Suprapubic skin (tissue), 4 donors: Measurements from ENCODE around the gene UBA1. TPM values are rescaled to one million over a fixed set of nuclear protein-coding genes. Genes with fewer than 3 reads are reported as not detected.
A peak's percentile ranks its signal among the peaks of the same experiment; 100 is the strongest.

Experiments
- DNase-seq, 2 donors: peaks; one replicate each; pipeline ENCODE4 v3.0.0-alpha.2; 2019; ENCODE audit warnings: low spot score in 2 of 2
- H3K27ac ChIP-seq: fragments of 200-600 bp; sonication (generic); one replicate; pipeline ENCODE4 v1.5.1; 2019
- H3K27me3 ChIP-seq: fragments of 200-600 bp; sonication (generic); one replicate; pipeline ENCODE4 v1.5.1; 2019
- H3K36me3 ChIP-seq: fragments of 200-600 bp; sonication (generic); one replicate; pipeline ENCODE4 v1.5.1; 2019
- H3K4me1 ChIP-seq: fragments of 200-600 bp; sonication (generic); one replicate; pipeline ENCODE4 v1.5.1; 2019
- H3K4me3 ChIP-seq: fragments of 200-600 bp; sonication (generic); one replicate; pipeline ENCODE4 v1.5.1; 2019; ENCODE audit warnings: mild to moderate bottlenecking
- H3K9me3 ChIP-seq: fragments of 200-600 bp; sonication (generic); one replicate; pipeline ENCODE4 v1.5.1; 2019
- EP300 ChIP-seq: sonication (generic); formaldehyde crosslinking; IDR thresholded peaks from one replicate; pipeline ENCODE4 v1.6.1; 2017; ENCODE audit warnings: antibody characterized with exemption
- POLR2A ChIP-seq, 2 donors: fragments of 450-650 bp; IDR thresholded peaks; one replicate each; pipeline ENCODE4 v1.6.1; 2017; ENCODE audit warnings: antibody characterized with exemption in 2 of 2, mild to moderate bottlenecking in 2 of 2, moderate library complexity in 2 of 2
- POLR2AphosphoS5 ChIP-seq, 3 donors: sonication (generic); formaldehyde crosslinking; IDR thresholded peaks; one replicate each; pipeline ENCODE4 v1.6.1; 2017; ENCODE audit warnings: antibody characterized with exemption in 3 of 3
- WGBS: methylation state at CpG from one replicate; pipeline ENCODE4 v1.1.5; 2018; 5-methylcytosine and 5-hydroxymethylcytosine counted together
- total RNA-seq, 4 donors: library from RNA; depleted of rRNA; stranded (reverse); fragments of >200 nt; gene quantifications; one replicate each; pipeline ENCODE4 v1.1.0, GENCODE V29; 2016
- TF ChIP-seq, protein P1 (sequence below), 2 donors: fragments of 200-600 bp in 1 of 2; fragments of 450-650 bp in 1 of 2; sonication (generic) in 1 of 2; IDR thresholded peaks; one replicate each; pipeline ENCODE4 v1.5.1; 2016 to 2019; ENCODE audit warnings: antibody characterized with exemption in 2 of 2, mild to moderate bottlenecking in 1 of 2, moderate library complexity in 1 of 2

Gene UBA1
- total RNA-seq, 4 donors from 2014 or later: 146 to 186 (median 157) TPM

DNA sequence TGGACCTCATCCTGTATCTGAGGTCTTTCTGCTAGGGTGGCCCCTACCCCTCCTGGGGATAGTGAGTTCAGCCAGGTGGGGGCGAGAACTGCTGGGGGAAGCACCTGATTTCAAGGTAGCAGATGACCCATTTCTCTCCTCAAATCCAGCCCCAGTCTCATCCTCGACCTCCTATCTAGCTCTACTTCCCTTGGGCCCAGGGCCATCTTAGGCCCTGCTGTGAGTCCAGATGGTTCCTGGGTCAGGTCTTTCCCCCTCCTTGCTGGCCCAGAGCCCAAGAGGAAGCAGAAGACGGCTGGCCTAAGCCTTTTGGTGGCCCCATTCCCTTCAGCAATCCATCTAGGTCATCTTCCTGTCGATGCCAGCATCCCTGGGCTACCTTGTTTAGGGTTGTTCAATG, 28.1 kb downstream of the UBA1 start:
- 75% methylated on average over 4 of the region's 4 CpGs for WGBS

DNA sequence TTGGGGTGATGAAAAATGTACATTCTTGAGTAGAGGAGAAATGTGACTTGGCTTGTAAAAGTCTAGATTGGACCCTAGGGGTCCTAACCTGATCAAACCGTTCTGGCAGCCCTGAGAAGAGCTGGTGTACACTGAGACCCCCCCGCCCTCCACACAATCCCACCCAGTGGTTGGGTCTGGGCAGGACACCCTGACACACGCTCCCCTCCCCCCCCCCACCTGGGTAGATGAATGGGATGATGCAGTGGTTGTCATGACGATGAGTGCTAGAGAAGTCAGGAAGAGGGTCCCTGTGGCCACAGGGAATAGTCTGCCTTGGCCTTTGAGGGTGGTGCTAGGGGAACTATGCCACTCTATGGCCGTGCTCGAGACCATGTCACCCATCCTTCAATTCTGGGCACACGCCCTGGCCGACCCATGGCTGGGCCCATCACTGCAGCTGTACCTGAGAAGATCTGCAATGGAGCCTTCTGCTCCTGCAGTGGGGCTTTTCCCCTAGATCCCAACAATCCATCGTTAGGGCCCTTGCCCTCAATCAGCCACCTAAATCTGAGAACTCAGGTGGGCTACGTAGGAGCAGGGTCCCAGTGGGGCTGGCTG, 29.2 kb downstream of the UBA1 start:
- no peak overlapping the region for H3K4me3 ChIP-seq
- H3K4me1 ChIP-seq: peaks cover 17% of the 10 kb centered on the region
- peaks cover 46% of the 10 kb centered on the region for H3K36me3 ChIP-seq
- 96% methylated on average over 6 of the region's 10 CpGs for WGBS
- no peak for TF ChIP-seq POLR2AphosphoS5 (IDR thresholded peaks at IDR 0.05)
- TF ChIP-seq POLR2A (IDR thresholded peaks at IDR 0.05): no peak
- TF ChIP-seq, protein P1, sequence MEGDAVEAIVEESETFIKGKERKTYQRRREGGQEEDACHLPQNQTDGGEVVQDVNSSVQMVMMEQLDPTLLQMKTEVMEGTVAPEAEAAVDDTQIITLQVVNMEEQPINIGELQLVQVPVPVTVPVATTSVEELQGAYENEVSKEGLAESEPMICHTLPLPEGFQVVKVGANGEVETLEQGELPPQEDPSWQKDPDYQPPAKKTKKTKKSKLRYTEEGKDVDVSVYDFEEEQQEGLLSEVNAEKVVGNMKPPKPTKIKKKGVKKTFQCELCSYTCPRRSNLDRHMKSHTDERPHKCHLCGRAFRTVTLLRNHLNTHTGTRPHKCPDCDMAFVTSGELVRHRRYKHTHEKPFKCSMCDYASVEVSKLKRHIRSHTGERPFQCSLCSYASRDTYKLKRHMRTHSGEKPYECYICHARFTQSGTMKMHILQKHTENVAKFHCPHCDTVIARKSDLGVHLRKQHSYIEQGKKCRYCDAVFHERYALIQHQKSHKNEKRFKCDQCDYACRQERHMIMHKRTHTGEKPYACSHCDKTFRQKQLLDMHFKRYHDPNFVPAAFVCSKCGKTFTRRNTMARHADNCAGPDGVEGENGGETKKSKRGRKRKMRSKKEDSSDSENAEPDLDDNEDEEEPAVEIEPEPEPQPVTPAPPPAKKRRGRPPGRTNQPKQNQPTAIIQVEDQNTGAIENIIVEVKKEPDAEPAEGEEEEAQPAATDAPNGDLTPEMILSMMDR (IDR thresholded peaks at IDR 0.05): no peak
- no peak for TF ChIP-seq EP300
- DNase-seq: peak in 1 of 2 donors; percentile 48
- no peaks in the 10 kb centered on the region for H3K27me3 ChIP-seq
- H3K27ac ChIP-seq: no peak overlapping the region
- H3K9me3 ChIP-seq: no peaks in the 10 kb centered on the region

More for the DNA sequence above, 28.1 kb downstream of the UBA1 start:
- peak in 1 of 2 donors; percentile 46 for DNase-seq
- H3K27me3 ChIP-seq: no peaks in the 10 kb centered on the region
- H3K4me1 ChIP-seq: peaks cover 25% of the 10 kb centered on the region
- TF ChIP-seq, protein P1 (IDR thresholded peaks at IDR 0.05): no peak
- TF ChIP-seq EP300 (no peak), POLR2A (IDR thresholded peaks at IDR 0.05) (no peak), POLR2AphosphoS5 (IDR thresholded peaks at IDR 0.05) (no peak)
- H3K27ac ChIP-seq: no peak overlapping the region
- H3K9me3 ChIP-seq: no peaks in the 10 kb centered on the region
- no peak overlapping the region for H3K4me3 ChIP-seq
- H3K36me3 ChIP-seq: peaks cover 36% of the 10 kb centered on the region

DNA sequence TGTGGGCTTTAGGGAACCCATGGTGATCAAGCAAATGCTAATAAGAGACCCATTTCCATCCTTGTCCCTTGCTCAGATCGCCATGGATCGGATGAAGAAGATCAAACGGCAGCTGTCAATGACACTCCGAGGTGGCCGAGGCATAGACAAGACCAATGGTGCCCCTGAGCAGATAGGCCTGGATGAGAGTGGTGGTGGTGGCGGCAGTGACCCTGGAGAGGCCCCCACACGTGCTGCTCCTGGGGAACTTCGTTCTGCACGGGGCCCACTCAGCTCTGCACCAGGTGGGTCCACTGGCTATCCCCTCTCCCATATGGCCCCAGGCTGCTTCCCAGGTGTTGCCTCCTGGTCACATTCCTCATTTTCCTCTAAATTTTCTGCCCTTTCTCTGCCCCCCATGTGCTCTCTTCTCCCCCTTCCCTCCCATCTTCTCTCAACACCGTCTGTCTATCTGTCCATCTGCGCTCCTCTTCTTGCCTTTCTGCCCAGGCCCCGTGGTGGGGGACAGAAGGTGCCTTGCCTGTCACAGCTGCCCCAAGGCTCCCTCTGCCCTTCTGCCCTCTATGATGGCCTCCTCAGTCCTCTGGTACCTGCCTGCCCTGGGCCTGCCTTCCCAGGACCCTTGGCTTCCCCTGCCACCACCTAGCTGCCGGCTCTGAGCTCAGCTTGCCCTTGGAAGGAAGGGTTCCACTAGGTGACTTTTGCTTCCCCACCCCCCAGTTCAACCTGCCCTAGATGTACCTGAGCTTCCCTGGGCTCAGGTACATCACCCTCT, 30.0 kb downstream of the UBA1 start:
- H3K4me1 ChIP-seq: peaks cover 17% of the 10 kb centered on the region

DNA sequence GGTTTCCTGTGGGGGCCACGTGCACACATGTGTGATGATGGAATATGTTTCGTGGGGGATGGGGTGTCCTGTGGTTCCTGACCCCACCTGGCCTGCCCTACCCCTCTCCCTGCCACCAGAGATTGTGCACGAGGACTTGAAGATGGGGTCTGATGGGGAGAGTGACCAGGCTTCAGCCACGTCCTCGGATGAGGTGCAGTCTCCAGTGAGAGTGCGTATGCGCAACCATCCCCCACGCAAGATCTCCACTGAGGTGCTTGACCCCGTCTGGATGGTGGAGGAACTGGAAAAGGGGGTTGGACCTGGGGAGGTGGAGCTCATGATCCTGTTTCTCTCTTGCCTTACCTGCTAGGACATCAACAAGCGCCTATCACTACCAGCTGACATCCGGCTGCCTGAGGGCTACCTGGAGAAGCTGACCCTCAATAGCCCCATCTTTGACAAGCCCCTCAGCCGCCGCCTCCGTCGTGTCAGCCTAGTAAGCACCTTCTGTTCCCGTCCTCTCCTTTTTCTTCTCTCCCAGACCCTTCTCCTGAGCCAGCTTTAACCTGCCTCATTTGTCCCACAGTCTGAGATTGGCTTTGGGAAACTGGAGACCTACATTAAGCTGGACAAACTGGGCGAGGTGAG, 30.8 kb downstream of the UBA1 start:
- Histone ChIP-seq H3K36me3 (peaks cover 59% of the 10 kb centered on the region), H3K4me3 (no peak overlapping the region), H3K27me3 (no peaks in the 10 kb centered on the region), H3K4me1 (peaks cover 17% of the 10 kb centered on the region), H3K9me3 (no peaks in the 10 kb centered on the region), H3K27ac (no peak overlapping the region)
- no peak for TF ChIP-seq POLR2A (IDR thresholded peaks at IDR 0.05)
- DNase-seq: peak in 1 of 2 donors; percentile 56
- 96% methylated on average over 17 of the region's 17 CpGs for WGBS

More for the DNA sequence above, 30.0 kb downstream of the UBA1 start:
- 92% methylated on average over 13 of the region's 13 CpGs for WGBS
- Histone ChIP-seq H3K36me3 (peaks cover 52% of the 10 kb centered on the region), H3K27ac (no peak overlapping the region), H3K4me3 (no peak overlapping the region), H3K27me3 (no peaks in the 10 kb centered on the region), H3K9me3 (no peaks in the 10 kb centered on the region)
- TF ChIP-seq POLR2A (IDR thresholded peaks at IDR 0.05): no peak
- peak in 1 of 2 donors; percentile 52 for DNase-seq

DNA sequence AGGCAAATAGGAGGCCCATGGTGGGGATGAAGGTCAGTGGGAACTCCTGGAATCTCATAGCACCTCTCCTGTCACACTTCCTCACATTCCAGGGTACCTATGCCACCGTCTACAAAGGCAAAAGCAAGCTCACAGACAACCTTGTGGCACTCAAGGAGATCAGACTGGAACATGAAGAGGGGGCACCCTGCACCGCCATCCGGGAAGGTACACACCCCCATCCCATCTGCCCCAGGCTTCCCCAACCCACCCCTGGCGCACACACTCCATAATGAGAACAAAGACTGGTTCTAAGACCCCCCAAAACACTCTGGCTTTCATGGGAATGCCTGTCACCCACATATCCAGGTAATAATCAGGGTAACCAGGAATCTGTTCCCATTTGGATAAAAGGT, 31.3 kb downstream of the UBA1 start:
- H3K36me3 ChIP-seq: peaks cover 61% of the 10 kb centered on the region
- H3K27me3 ChIP-seq: no peaks in the 10 kb centered on the region
- 94% methylated on average over 4 of the region's 4 CpGs for WGBS
- H3K4me3 ChIP-seq: no peak overlapping the region
- no peaks in the 10 kb centered on the region for H3K9me3 ChIP-seq
- peak in 1 of 2 donors; percentile 43 for DNase-seq
- TF ChIP-seq EP300: no peak
- no peak for TF ChIP-seq POLR2AphosphoS5 (IDR thresholded peaks at IDR 0.05)
- TF ChIP-seq, protein P1 (IDR thresholded peaks at IDR 0.05): no peak
- no peak for TF ChIP-seq POLR2A (IDR thresholded peaks at IDR 0.05)
- peaks cover 12% of the 10 kb centered on the region for H3K4me1 ChIP-seq
- H3K27ac ChIP-seq: no peak overlapping the region

DNA sequence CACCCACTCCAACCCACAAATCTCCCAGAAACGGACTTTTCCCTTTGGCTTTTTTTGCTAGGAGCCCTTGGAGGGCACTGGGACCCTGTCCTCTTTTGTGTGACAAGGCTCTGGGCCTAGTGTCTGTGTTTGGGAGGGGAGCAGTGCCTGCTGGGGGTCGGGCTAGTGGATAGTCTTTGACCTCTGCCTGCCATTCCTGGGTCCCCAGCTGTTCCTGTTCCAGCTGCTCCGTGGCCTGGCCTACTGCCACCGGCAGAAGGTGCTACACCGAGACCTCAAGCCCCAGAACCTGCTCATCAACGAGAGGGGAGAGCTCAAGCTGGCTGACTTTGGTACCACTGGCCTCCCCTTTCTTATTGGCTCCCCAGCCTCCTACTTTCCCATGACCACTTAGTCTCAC, 32.4 kb downstream of the UBA1 start:
- no peak for TF ChIP-seq EP300
- no peak for TF ChIP-seq POLR2A (IDR thresholded peaks at IDR 0.05)
- TF ChIP-seq, protein P1 (IDR thresholded peaks at IDR 0.05): no peak
- no peak for TF ChIP-seq POLR2AphosphoS5 (IDR thresholded peaks at IDR 0.05)
- H3K27ac ChIP-seq: no peak overlapping the region
- no peaks in the 10 kb centered on the region for H3K9me3 ChIP-seq
- H3K4me1 ChIP-seq: peaks cover under 1% of the 10 kb centered on the region
- peaks cover 61% of the 10 kb centered on the region for H3K36me3 ChIP-seq
- H3K27me3 ChIP-seq: no peaks in the 10 kb centered on the region
- peak in 1 of 2 donors; percentile 44 for DNase-seq
- H3K4me3 ChIP-seq: no peak overlapping the region
- WGBS: 85% methylated on average over 4 of the region's 6 CpGs
